GM18517 (cell line): ENCODE measurements around the gene GPA33.

Source experiments
- ATAC-seq: cut with Tn5 transposase; IDR thresholded peaks from one replicate; pipeline ENCODE4 v1.9.1; 2021; ENCODE audit warnings: mild to moderate bottlenecking, moderate library complexity; ENCODE audit not compliant: unreplicated experiment

GPA33 gene

DNA sequence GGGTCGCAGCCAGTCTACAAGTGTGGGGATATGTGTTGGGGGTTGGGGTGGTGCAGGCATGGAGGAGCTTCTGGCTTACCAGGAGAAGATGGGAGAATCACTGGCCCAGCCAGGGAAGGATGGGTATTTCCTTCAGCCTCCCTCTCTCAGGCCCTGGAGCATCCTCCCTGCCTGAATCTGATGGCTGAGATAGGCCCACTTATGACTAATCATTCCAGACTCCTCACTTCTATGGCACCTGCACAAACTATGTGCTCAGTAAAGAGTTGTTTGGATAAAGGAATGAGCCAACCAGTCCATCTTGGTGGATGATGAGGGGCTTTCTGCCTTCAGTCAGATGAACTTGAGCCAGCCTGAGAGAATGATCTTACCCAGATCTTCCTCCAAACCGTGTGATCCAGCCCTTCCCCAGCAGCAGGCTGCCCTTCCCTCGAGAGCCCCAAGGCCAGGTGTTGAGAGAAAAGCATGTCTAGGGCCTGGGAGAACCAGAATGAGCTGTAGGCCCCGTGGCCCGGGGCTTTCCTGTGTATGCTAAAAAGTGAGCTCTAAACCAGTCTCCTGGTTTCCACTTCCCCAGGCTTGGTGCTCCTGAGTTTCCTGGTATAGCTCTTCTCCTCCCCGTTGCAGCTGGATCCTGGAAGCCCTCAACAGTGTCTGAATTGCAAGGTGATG is 1.3 kb downstream of the GPA33 start:
- ATAC-seq = no peak

DNA sequence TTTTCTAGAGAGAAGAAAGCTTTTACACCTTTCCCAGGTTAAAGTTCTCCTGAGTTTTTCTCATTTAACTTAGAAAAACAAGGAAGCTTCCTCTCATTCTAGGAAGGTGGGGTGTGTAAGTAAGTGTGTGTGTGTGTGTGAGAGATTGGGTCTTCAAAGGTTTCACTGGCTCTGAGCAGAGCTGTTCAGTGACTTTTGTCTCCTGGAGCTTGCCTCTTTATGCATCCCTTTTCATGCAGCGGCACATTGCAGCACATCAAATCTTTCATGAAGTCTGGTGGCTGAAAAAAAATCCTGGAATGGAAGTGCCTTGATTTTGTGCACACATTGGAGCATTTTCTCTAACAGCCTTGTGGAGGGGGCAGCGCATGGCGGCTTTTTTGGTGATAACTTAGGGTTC is 3.4 kb downstream of the GPA33 start:
- ATAC-seq = no peak

DNA sequence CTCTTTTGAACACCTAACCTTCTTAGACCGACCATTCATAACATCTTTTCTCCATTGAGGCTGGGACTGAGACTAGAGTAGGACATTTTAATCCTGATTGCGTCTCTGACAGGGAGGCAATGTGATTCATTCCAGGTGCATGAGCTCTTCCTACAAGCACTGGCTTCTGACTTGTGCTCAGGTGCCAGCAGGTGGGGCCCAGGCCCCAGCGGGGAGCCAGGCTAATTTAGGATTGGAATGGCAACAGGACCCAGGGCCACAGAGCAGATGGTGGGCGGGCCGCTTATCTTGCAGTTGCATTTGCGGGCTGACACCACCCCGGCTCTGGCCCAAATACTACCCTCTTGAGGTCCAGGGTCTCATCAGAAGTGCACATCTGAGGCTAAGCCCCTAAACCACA is 4.1 kb downstream of the GPA33 start:
- no peak for ATAC-seq

DNA sequence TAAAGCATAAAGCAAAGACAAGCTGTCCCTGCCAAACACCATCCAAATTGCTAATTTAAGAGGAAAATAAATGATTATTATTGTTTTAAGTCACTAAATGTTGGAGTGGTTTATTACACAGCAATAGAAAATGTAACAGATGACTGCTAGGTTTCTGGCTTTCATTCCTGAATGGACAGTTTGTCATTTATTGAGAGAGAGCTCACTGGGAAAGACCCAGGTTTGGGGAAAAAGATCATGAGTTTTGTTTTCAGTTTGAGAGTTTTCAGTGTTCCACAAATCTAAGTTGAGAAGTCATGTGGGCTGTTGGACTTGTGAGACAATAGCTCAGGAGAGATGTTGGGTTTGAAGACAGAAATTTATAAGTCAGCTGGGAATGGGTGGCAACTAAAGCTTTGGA is 5.4 kb downstream of the GPA33 start:
- ATAC-seq = no peak

- no peak for ATAC-seq
Observed at GRCh38 chr1:167083871-167084270, 6.3 kb downstream of the GPA33 start.

DNA sequence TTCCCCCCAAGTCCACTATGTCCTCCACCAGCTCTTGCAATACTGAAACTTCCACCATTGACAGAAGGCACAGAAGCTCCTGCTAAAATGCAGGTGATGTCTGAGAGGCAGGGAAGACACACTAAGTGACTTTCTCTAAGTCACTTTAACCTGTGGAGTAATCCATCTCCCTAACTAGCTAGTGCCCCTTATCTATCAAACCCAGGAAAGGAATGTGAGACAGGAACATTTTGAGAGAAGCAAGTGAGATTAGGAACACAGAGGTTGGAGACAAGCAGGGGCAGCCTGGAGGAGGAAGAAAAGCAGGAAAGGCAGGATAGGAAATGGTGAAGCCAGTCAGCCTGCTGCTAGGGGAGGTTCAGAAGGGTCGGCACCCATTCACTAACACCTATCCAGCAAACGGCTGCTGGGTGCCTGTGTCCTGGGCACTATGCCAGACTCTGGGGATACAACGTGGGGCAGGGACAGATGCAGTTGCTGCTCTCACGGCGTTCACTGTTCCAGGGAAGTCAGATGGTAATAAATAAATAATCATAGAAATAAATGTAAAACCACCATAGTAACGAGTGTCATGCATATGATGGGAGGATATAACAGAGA is 7.0 kb downstream of the GPA33 start:
- no peak for ATAC-seq

DNA sequence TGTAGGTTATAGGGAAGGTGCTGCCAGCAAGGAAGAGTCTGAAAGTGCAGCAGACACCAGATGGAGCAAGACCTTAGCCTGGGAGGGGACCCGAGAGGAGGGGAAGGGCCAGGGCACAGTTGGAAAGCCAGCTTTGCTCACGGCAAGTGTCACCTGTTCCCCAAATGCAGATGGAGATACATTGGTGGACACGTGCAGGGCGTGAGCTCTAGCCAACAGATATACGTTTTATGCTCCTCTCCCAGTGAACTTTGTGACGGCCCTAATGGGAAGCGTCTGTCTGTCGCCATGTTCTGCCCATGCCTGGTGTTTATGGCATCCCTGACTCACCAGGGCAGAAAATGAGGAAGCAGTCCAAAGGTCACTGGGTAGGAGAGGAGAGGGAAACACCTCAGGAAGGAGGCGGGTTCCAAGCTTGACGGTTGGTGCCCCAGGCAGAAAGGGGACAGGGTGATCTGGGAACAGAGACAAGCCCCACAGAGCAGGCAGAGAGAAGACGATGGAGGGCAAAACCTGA is 7.6 kb downstream of the GPA33 start:
- no peak for ATAC-seq

- no peak for ATAC-seq
Observed at GRCh38 chr1:167081594-167082156, 8.5 kb downstream of the GPA33 start.

DNA sequence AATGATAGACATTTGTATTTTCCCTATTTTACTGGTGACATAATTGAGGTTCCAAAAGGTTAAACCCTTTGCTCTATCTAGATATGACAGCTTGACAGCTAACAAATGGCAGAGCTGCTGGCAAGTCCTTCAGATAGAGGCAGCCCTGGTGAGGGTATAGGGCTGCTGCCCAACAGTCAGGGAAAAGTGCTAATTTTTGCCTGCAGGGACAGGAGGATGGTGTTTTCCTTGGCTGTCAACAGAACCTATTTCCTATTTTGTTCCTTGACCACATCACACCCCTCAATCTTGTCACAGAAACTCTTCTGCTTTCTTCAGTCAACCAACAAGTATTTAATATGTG is 12.3 kb downstream of the GPA33 start:
- ATAC-seq = no peak

DNA sequence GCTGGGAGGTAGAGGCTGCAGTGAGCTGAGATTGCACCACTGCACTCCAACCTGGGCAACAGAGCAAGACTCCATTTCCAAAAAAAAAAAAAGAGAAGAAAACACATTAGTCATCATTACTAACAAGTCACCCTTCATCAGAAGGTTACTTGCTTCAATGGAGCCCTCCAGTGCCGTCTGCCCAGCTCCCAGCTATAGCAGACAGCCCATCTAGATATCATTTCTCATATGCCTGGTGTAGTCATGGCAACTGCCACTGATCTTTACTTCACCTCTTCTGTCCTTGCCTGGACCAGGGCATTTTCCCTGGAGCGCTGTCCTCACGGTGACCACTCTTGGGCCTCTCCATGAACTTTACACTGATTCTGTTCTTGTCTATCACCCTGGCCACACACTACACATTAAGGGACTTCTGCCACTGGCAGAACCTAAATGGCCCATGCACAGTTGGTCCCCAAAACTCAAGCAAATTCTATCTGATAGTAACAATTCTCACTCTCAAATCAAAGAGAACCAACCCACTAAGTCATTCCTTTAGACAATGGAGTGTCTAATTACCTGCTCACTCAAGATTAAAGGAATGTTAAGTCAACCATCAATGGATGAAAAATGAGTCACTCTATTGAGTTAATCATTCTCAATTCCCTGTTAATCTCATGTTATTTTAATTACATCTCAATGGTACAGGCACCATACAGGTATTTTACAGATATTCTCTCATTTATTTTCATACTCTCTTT is 12.9 kb downstream of the GPA33 start:
- ATAC-seq = no peak

- no peak for ATAC-seq
Observed at GRCh38 chr1:167076136-167076710, 14.0 kb downstream of the GPA33 start.

DNA sequence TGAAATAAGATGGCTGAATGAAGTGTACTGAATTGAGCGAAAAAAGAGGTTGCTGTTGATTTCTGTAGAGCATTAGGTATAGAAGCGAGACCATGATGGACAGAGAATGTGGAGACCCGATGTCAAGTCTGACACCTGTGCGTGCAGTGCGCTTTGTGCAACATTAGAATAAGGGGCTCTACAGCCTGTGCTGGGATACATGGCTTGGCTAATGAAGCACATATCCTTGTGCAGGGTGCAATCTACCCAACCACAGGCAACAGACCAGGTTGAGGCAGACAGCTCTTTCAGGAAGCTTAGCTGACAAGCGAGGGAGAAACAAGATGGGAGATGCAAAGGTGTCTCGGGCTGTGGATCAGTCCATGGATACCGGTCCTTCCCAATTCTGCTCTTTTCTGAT is 18.9 kb downstream of the GPA33 start:
- ATAC-seq = no peak

- ATAC-seq = no peak
Observed at GRCh38 chr1:167068761-167069160, 21.4 kb downstream of the GPA33 start.

GRCh38 chr1:167067904-167068303 is 22.3 kb downstream of the GPA33 start:
- ATAC-seq = no peak

DNA sequence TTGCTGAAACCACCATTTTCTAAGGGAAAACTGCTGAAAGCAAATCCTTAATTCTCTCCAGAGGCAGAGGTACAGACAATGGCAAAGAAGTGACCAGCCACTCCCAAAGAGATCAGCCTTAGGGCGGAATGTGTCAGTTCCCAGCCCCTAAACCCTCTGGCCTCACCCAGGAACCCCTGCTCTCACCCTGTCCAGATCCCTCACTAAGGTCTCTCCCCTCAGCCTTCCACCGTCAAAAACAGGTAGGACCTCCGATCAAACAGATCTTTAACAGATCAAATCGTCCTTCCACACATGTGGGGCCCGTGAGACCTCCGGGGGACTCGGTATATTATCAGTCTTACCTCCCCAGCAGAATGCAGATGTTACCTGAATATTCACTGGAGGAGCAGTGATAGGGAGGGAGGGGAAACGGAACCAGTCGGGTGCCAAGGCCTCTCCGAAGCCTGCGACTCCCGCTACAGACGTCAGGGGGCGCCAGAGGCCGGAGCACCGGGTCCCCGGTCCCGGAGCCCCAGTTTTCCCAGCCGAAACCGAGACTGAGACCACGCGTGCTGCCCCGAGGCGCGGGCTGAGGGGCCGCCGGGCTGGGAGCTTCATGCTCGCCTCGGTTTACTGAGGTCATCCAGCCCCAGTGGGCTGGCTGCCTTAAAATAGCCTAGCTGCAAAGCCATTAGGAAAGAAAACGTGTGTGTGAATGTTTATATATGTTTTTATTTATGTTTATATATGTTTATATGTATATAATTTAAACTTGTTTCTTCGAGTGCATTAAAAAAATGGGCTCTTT is 23.6 kb downstream of the GPA33 start:
- ATAC-seq = peak; percentile 53

GRCh38 chr1:167065471-167065870 is 24.7 kb downstream of the GPA33 start:
- ATAC-seq = no peak

GRCh38 chr1:167064621-167065020 is 25.6 kb downstream of the GPA33 start:
- no peak for ATAC-seq

GRCh38 chr1:167061073-167061464 is 29.1 kb downstream of the GPA33 start:
- ATAC-seq = no peak

DNA sequence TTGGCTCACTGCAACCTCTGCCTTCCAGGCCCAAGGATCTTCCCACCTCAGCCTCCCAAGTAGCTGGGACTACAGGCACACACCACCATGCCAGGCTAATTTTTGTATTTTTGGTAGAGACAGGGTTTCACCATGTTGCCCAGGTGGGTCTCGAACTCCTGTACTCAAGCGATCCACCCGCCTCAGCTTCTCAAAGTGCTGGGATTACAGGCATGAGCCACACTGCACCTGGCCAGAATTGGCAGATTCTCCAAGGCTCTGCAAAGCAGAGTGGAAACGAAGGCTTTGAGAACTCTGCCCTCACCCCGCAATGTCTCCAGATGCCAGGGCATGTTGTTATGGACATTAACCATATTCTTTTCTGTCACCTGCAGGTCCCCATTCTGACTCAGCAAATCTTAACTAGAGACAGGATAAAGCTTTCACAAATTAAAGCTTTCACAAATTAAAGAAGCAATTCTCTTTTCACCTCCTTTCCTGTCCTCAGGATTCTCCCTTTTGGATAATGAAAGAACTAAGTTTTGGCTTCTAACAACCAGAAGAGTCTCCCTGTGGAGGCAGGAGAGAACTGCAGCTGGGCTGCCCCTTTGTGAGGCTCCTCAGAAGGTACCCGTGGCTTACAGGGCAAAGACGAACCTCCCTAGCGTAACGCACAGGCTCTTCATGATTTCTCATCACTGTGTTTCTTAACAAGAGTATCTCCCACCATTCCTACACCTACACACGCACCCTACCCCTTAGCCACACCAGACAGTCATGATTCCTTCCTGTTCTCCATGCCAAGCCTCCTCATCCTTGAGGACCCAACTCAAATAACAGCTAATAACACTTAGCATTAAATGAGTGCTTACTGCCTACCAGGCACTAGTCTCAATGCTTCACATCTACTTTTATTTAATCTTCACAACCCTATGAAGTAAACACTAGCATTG is 29.8 kb downstream of the GPA33 start:
- ATAC-seq = no peak

DNA sequence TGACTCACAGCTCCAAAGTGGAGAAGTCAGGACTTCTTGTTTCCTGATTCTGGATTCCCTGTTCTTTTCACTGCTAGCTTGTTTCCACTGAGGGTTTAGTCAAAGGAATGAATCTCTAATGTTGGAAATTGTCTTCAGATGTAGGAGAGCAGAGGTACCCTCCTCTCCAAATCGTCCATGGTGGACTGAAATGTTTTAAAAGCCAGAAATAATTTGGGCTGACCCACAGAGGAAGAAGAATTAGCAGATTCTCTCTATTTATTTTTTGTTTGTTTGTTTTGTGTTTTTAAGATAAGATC is 30.4 kb downstream of the GPA33 start:
- ATAC-seq = no peak
